SK-N-SH (cell line): ENCODE measurements around the gene NOP56. TPM values are rescaled to one million over a fixed set of nuclear protein-coding genes. Genes with fewer than 3 reads are reported as not detected.
A peak's percentile ranks its signal among the peaks of the same experiment; 100 is the strongest.

Experiments used
- CTCF ChIA-PET: fragments of 300-600, 350-600 bp; formaldehyde crosslinking; extraction: SDS; loops from one replicate; lab custom pipeline; 2021; lab: Yijun Ruan, JAX
- POLR2A ChIA-PET: fragments of 350-600 bp; sonication (Branson Sonifier 250); formaldehyde crosslinking; extraction: SDS; loops from one replicate; lab custom pipeline; 2020; ENCODE audit warnings: antibody characterized with exemption, inconsistent platforms; lab: Yijun Ruan, JAX
- DNase-seq: peaks from one replicate; pipeline ENCODE4 v3.0.0; 2012
- H2AFZ ChIP-seq: fragments of 200-600 bp; sonication (generic); 2 replicates; pipeline ENCODE4 v1.8.1; 2016; ENCODE audit warnings: antibody characterized with exemption, mild to moderate bottlenecking, low read depth
- H3F3A ChIP-seq: fragments of 200-600 bp; sonication (generic); replicated peaks from 2 replicates; pipeline ENCODE3; 2016; ENCODE audit warnings: antibody characterized with exemption, mild to moderate bottlenecking; ENCODE audit not compliant: insufficient read depth
- H3K27ac ChIP-seq, 2 experiments: fragments of 200-500 bp in 1 of 2; fragments of 200-600 bp in 1 of 2; sonication (Bioruptor generic) in 1 of 2; sonication (generic), shearing (Covaris generic) in 1 of 2; 2 replicates each; pipeline versions ENCODE4 v1.5.1 to v1.6.1; 2014 to 2016; ENCODE audit warnings: low read depth in 2 of 2, inconsistent platforms in 1 of 2, low read length in 1 of 2, mild to moderate bottlenecking in 1 of 2, mixed read lengths in 1 of 2
- H3K27me3 ChIP-seq: fragments of 200-600 bp; sonication (generic), shearing (Covaris generic); 2 replicates; pipeline ENCODE4 v1.6.1; 2016; ENCODE audit warnings: mixed run types; ENCODE audit not compliant: insufficient read depth
- H3K36me3 ChIP-seq, 2 experiments: fragments of 200-500 bp in 1 of 2; fragments of 200-600 bp in 1 of 2; sonication (Bioruptor generic) in 1 of 2; sonication (generic) in 1 of 2; replicated peaks in 1 of 2; 2 replicates each; pipeline versions ENCODE3 to v1.5.1; 2014 to 2016; ENCODE audit warnings: low read length in 1 of 2, mild to moderate bottlenecking in 1 of 2; ENCODE audit not compliant: insufficient read depth in 2 of 2, control insufficient read depth in 1 of 2
- H3K4me1 ChIP-seq, 2 experiments: fragments of 200-500 bp in 1 of 2; fragments of 200-600 bp in 1 of 2; sonication (Bioruptor generic) in 1 of 2; sonication (generic), shearing (Covaris generic) in 1 of 2; 2 replicates each; pipeline versions ENCODE4 v1.5.1 to v1.6.1; 2014 to 2016; ENCODE audit warnings: low read depth in 1 of 2, low read length in 1 of 2, mixed run types in 1 of 2; ENCODE audit not compliant: insufficient read depth in 2 of 2, control insufficient read depth in 1 of 2
- H3K4me2 ChIP-seq: fragments of 200-600 bp; sonication (generic), shearing (Covaris generic); 2 replicates; pipeline ENCODE4 v1.6.1; 2017; ENCODE audit warnings: mixed run types
- H3K4me3 ChIP-seq, 2 experiments: fragments of 200-500 bp in 1 of 2; fragments of 200-600 bp in 1 of 2; sonication (Bioruptor generic) in 1 of 2; sonication (generic), shearing (Covaris generic) in 1 of 2; 2 replicates each; pipeline versions ENCODE4 v1.5.1 to v1.8.1; 2014 to 2016; ENCODE audit warnings: low read depth in 2 of 2, inconsistent platforms in 1 of 2, low read length in 1 of 2, mild to moderate bottlenecking in 1 of 2, mixed read lengths in 1 of 2, moderate library complexity in 1 of 2
- H3K79me2 ChIP-seq: fragments of 200-600 bp; sonication (generic); 2 replicates; pipeline ENCODE4 v1.8.1; 2017; ENCODE audit warnings: mild to moderate bottlenecking; ENCODE audit not compliant: insufficient read depth
- H3K9ac ChIP-seq: fragments of 200-600 bp; sonication (generic); 2 replicates; pipeline ENCODE4 v1.6.1; 2017; ENCODE audit warnings: mixed run types
- H3K9me2 ChIP-seq: fragments of 200-600 bp; sonication (generic); 2 replicates; pipeline ENCODE4 v1.6.1; 2017; ENCODE audit warnings: mixed run types
- H3K9me3 ChIP-seq: fragments of 200-600 bp; sonication (generic); 2 replicates; pipeline ENCODE4 v1.6.1; 2017; ENCODE audit warnings: mixed run types, mild to moderate bottlenecking, moderate library complexity
- H4K20me1 ChIP-seq: fragments of 200-600 bp; sonication (generic); 2 replicates; pipeline ENCODE4 v1.6.1; 2017; ENCODE audit warnings: mild to moderate bottlenecking, mixed run types; ENCODE audit not compliant: insufficient read depth
- ELF1 ChIP-seq: IDR thresholded peaks from 2 replicates; pipeline ENCODE4 v1.4.0; 2012
- FOSL2 ChIP-seq: IDR thresholded peaks from 2 replicates; pipeline ENCODE4 v1.4.0; 2012; ENCODE audit warnings: low read depth, mild to moderate bottlenecking, moderate library complexity, borderline replicate concordance
- JUND ChIP-seq: IDR thresholded peaks from 2 replicates; pipeline ENCODE4 v1.4.0; 2012
- MEF2A ChIP-seq: IDR thresholded peaks from 2 replicates; pipeline ENCODE4 v1.4.0; 2012; ENCODE audit warnings: low read depth, borderline replicate concordance
- MXI1 ChIP-seq: IDR thresholded peaks from 2 replicates; pipeline ENCODE4 v1.6.1; 2012; ENCODE audit warnings: mild to moderate bottlenecking, low read depth, low read length, improper control_type of control experiment
- POLR2AphosphoS5 ChIP-seq: IDR thresholded peaks from 2 replicates; pipeline ENCODE4 v1.6.1; 2012; ENCODE audit warnings: low read depth, low read length
- RXRA ChIP-seq: IDR thresholded peaks from 2 replicates; pipeline ENCODE4 v1.4.0; 2012; ENCODE audit warnings: low read depth, mild to moderate bottlenecking, borderline replicate concordance
- SIN3A ChIP-seq: IDR thresholded peaks from 2 replicates; pipeline ENCODE4 v1.6.1; 2012; ENCODE audit warnings: low read depth, mild to moderate bottlenecking, low read length, moderate library complexity, borderline replicate concordance
- YY1 ChIP-seq: IDR thresholded peaks from 2 replicates; pipeline ENCODE4 v1.4.0; 2012; ENCODE audit warnings: low read depth, mild to moderate bottlenecking
- WGBS: methylation state at CpG from one replicate; pipeline ENCODE4 v1.1.6; 2017; ENCODE audit warnings: low lambda C conversion rate; 5-methylcytosine and 5-hydroxymethylcytosine counted together
- polyA plus RNA-seq, 3 experiments: library from polyadenylated mRNA; depleted of rRNA; stranded (reverse); fragments of >200 nt; gene quantifications; 2 replicates each; pipeline ENCODE4 v1.2.3, GENCODE V29; 2012
- TF ChIP-seq, protein P1 (sequence below): IDR thresholded peaks from 2 replicates; pipeline ENCODE4; 2012
- TF ChIP-seq, protein P2 (sequence below): IDR thresholded peaks from 2 replicates; pipeline ENCODE4 v1.6.1; 2012; ENCODE audit warnings: mild to moderate bottlenecking, low read depth, low read length, moderate library complexity
- TF ChIP-seq, protein P3 (sequence below): fragments of 150-350 bp; IDR thresholded peaks from 2 replicates; pipeline ENCODE4 v1.6.1; 2017; ENCODE audit warnings: antibody characterized with exemption, low read length, low read depth, borderline replicate concordance

NOP56 gene
- polyA plus RNA-seq, 1 of the 3 experiments (the other 2 are of a cell fraction) = 158 TPM

DNA sequence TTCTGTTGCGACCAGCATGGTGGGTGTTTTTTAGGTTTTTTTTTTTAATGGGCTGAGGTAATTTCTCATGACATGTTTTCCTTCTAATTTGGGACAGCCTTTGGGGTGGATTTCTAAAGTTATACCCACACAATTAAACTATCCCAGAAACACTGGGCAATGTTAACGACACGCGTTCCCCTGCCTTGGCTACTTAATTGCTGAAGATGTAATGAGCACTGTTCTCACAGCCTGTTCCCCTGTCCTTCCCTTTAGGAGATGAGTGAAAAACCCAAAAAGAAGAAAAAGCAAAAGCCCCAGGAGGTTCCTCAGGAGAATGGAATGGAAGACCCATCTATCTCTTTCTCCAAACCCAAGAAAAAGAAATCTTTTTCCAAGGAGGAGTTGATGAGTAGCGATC lies 5.2 kb downstream of the NOP56 start (continued):
- TF ChIP-seq, protein P1, sequence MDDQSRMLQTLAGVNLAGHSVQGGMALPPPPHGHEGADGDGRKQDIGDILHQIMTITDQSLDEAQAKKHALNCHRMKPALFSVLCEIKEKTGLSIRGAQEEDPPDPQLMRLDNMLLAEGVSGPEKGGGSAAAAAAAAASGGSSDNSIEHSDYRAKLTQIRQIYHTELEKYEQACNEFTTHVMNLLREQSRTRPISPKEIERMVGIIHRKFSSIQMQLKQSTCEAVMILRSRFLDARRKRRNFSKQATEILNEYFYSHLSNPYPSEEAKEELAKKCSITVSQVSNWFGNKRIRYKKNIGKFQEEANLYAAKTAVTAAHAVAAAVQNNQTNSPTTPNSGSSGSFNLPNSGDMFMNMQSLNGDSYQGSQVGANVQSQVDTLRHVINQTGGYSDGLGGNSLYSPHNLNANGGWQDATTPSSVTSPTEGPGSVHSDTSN = no peak
- TF ChIP-seq JUND (no peak), RXRA (no peak)

DNA sequence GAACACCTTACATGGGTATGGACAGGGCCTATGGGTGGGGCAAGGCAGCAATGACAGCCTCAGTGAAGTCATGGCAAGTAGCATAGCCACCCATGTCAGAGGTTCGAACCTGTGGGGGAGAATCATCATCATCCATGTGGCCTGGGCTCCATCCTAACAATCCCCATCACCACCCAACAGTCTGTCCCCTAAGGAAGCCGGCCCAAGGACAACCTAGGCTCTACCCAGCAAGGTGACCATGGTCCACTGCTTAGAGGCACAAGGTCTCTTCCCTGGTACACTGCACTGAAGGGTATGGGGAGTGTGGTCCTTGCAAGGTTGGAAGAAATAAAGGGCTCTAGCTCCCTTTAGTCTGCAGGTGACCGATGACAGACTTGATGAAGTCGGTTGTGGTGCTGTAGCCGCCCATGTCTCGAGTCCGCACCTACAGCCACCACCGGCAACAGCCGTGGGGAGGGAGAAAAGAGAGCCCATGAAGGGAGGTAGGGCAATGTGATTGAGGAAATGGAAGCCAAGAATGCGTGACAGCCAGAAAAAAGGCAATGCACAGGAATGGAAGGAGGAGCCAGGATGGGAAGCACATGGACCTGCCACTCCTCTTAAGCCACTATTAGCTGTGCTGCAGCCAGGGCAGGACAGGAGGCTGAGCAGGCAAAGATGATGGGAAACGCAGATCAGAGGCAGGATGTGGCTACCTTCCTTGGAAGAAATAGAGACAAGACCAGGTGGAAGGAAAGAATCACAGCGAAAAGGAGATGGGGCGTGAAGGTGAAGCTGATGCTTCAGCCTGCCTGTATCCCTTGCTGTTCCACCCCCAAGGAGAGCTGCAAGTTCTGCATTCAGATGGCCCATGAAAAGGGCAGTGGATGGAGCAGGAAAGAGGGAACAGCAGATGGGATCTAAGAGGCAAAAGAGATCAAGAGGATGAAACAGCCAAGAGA lies 6.3 kb downstream of the NOP56 start:
- no peak overlapping the region for H3K4me3 ChIP-seq
- peaks cover 37% of the 10 kb centered on the region for H4K20me1 ChIP-seq
- no peak for DNase-seq
- WGBS = 89% methylated on average over 13 of the region's 13 CpGs
- no peaks in the 10 kb centered on the region for H3K9me3 ChIP-seq
- no peak overlapping the region for H3K27ac ChIP-seq
- no peaks in the 10 kb centered on the region for H3K27me3 ChIP-seq
- no peak overlapping the region for H3K9ac ChIP-seq
- H3K79me2 ChIP-seq = peaks cover 44% of the 10 kb centered on the region
- CTCF ChIA-PET = no interaction called here
- peaks cover 44% of the 10 kb centered on the region for H3F3A ChIP-seq
- no peak overlapping the region for H3K4me2 ChIP-seq
- H3K4me1 ChIP-seq = peaks cover 6 to 16% of the 10 kb centered on the region in 2 experiments; a peak in 2 of 4 replicates
- no peak overlapping the region for H2AFZ ChIP-seq
- no peaks in the 10 kb centered on the region for H3K9me2 ChIP-seq
- no peak for TF ChIP-seq MXI1
- TF ChIP-seq FOSL2 = no peak
- TF ChIP-seq JUND = 0 out of 2 replicates have a peak, but pooled peaks have one; percentile 4
- TF ChIP-seq POLR2AphosphoS5 = peak; percentile 56; the same call in 1 of the 2 replicates
- TF ChIP-seq ELF1 = no peak
- TF ChIP-seq, protein P2, sequence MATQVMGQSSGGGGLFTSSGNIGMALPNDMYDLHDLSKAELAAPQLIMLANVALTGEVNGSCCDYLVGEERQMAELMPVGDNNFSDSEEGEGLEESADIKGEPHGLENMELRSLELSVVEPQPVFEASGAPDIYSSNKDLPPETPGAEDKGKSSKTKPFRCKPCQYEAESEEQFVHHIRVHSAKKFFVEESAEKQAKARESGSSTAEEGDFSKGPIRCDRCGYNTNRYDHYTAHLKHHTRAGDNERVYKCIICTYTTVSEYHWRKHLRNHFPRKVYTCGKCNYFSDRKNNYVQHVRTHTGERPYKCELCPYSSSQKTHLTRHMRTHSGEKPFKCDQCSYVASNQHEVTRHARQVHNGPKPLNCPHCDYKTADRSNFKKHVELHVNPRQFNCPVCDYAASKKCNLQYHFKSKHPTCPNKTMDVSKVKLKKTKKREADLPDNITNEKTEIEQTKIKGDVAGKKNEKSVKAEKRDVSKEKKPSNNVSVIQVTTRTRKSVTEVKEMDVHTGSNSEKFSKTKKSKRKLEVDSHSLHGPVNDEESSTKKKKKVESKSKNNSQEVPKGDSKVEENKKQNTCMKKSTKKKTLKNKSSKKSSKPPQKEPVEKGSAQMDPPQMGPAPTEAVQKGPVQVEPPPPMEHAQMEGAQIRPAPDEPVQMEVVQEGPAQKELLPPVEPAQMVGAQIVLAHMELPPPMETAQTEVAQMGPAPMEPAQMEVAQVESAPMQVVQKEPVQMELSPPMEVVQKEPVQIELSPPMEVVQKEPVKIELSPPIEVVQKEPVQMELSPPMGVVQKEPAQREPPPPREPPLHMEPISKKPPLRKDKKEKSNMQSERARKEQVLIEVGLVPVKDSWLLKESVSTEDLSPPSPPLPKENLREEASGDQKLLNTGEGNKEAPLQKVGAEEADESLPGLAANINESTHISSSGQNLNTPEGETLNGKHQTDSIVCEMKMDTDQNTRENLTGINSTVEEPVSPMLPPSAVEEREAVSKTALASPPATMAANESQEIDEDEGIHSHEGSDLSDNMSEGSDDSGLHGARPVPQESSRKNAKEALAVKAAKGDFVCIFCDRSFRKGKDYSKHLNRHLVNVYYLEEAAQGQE = no peak
- TF ChIP-seq, protein P3, sequence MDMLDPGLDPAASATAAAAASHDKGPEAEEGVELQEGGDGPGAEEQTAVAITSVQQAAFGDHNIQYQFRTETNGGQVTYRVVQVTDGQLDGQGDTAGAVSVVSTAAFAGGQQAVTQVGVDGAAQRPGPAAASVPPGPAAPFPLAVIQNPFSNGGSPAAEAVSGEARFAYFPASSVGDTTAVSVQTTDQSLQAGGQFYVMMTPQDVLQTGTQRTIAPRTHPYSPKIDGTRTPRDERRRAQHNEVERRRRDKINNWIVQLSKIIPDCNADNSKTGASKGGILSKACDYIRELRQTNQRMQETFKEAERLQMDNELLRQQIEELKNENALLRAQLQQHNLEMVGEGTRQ = no peak
- peak; percentile 18; the same call in 1 of the 2 replicates for TF ChIP-seq SIN3A
- TF ChIP-seq, protein P1 = 0 out of 2 replicates have a peak, but pooled peaks have one; percentile 13
- TF ChIP-seq YY1 = no peak
- no peak for TF ChIP-seq MEF2A
- H3K36me3 ChIP-seq = peaks cover 55 to 78% of the 10 kb centered on the region in 2 experiments
- POLR2A ChIA-PET = no interaction called here
